Measurements from ENCODE around the gene GOLGA6L10. TPM values are rescaled to one million over a fixed set of nuclear protein-coding genes. Genes with fewer than 3 reads are reported as not detected.
"Not testable (repeated sequence)": the region's sequence is repeated elsewhere in the genome, so short reads cannot be mapped to it uniquely, and the experiment has no call there.

GOLGA6L10 gene
- total RNA-seq, 1 experiment from 2014 or later, result 2.0 TPM

DNA sequence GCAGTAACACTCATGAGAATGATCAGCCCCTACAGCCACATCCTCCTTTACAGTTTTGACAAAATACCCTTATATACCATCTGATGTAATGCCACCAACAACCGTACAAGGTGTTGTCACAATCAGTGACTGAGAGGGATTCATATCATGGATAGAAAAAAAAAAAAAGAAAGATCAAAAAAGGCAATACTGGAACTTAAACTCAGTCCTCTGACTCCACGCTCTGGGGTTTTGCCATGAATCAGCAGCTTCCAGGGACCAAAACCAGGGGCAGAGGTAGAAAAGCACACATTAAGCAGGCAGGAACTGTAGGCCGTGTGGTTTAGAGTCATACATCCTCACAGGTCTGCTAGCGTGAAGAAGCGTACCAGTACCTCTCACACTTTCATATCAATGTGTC lies 1.6 kb downstream of the GOLGA6L10 start:
- H3K79me2 ChIP-seq (ENCODE audit: insufficient read depth, low read length); H2BK5ac ChIP-seq (ENCODE audit: insufficient read length, low read length); H3K56ac ChIP-seq (ENCODE audit: insufficient read length, low read depth, low read length); H3K4me1 Mint-ChIP-seq; DNase-seq; H4K8ac ChIP-seq (replicated peaks; ENCODE audit: insufficient read length, low read depth, low read length); H2BK12ac ChIP-seq (ENCODE audit: insufficient read length, low read depth, low read length); H4K91ac ChIP-seq (ENCODE audit: insufficient read length, low read depth, low read length); H3K23ac ChIP-seq (ENCODE audit: insufficient read length, low read depth, low read length); H2BK120ac ChIP-seq (ENCODE audit: low read depth, low read length, poor library complexity, severe bottlenecking); H3K9ac ChIP-seq (ENCODE audit: extremely low read depth, insufficient read length, low read length); H3K27ac Mint-ChIP-seq; H3K4ac ChIP-seq (ENCODE audit: low read depth, low read length); H3K27me3 Mint-ChIP-seq (ENCODE audit: low read depth); H2BK15ac ChIP-seq (ENCODE audit: low read depth, low read length); H3K9me3 Mint-ChIP-seq; H3K27ac ChIP-seq (ENCODE audit: insufficient read length, low read depth, low read length); H3K18ac ChIP-seq (ENCODE audit: insufficient read length, low read depth, low read length); H3K4me3 Mint-ChIP-seq; H3K14ac ChIP-seq (ENCODE audit: insufficient read depth, low read length); H3K79me1 ChIP-seq (ENCODE audit: insufficient read depth, low read depth, low read length, poor library complexity, severe bottlenecking); H4K5ac ChIP-seq (ENCODE audit: insufficient read length, low read depth, low read length); H2AK5ac ChIP-seq (ENCODE audit: insufficient read length, low read length); H3K9me3 ChIP-seq (ENCODE audit: control insufficient read depth, low read depth, low read length); H3K4me2 ChIP-seq (ENCODE audit: insufficient read depth, insufficient read length, low read length); H2AFZ ChIP-seq (ENCODE audit: low read length); H3K23me2 ChIP-seq (ENCODE audit: insufficient read length, low read depth, low read length, poor library complexity, severe bottlenecking); H3T11ph ChIP-seq (ENCODE audit: low read length); H4K20me1 ChIP-seq (ENCODE audit: control insufficient read depth, insufficient read depth, insufficient read length); H2BK20ac ChIP-seq (ENCODE audit: low read depth, low read length, poor library complexity, severe bottlenecking); H3K4me1 ChIP-seq (ENCODE audit: insufficient read depth, low read length); H3K27me3 ChIP-seq (ENCODE audit: insufficient read depth, low read length); H3K36me3 Mint-ChIP-seq (ENCODE audit: insufficient read depth in 1 of 3, low read depth in 3 of 3): not testable (repeated sequence)
- WGBS (ENCODE audit: extremely low coverage, insufficient read length, low lambda C conversion rate), result no CpG with 5 or more reads among the region's 5 CpGs

DNA sequence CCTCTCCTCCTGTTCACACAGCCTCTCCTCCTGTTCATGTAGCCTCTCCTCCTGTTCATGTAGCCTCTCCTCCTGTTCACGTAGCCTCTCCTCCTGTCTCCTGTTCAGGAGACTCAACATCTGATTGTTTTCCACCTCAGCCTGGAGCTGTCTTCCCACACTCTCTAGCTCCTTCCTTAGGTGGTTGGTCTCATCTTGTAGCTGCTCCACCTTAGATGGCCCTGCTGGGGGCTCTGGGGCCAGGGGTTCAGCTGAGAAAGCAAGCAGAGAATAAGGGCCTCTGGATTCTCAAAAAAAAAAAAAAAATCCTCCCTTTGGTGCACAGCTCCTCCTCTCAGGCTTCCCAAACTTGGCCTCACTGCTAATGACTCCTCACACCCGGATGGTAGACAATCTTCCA lies 4.1 kb downstream of the GOLGA6L10 start:
- H3K27me3 Mint-ChIP-seq (ENCODE audit: low read depth); H2BK20ac ChIP-seq (ENCODE audit: low read depth, low read length, poor library complexity, severe bottlenecking); H3K27me3 ChIP-seq (ENCODE audit: insufficient read depth, low read length); H4K5ac ChIP-seq (ENCODE audit: insufficient read length, low read depth, low read length); H3K23me2 ChIP-seq (ENCODE audit: insufficient read length, low read depth, low read length, poor library complexity, severe bottlenecking); H3K9me3 Mint-ChIP-seq; H3K4me1 Mint-ChIP-seq; DNase-seq; H4K91ac ChIP-seq (ENCODE audit: insufficient read length, low read depth, low read length); H3K56ac ChIP-seq (ENCODE audit: insufficient read length, low read depth, low read length); H3K4ac ChIP-seq (ENCODE audit: low read depth, low read length); H3K79me2 ChIP-seq (ENCODE audit: insufficient read depth, low read length); H3K4me3 Mint-ChIP-seq; H3K4me1 ChIP-seq (ENCODE audit: insufficient read depth, low read length); H2AFZ ChIP-seq (ENCODE audit: low read length); H2BK12ac ChIP-seq (ENCODE audit: insufficient read length, low read depth, low read length); H3K14ac ChIP-seq (ENCODE audit: insufficient read depth, low read length); H2BK120ac ChIP-seq (ENCODE audit: low read depth, low read length, poor library complexity, severe bottlenecking); H2BK5ac ChIP-seq (ENCODE audit: insufficient read length, low read length); H3K9me3 ChIP-seq (ENCODE audit: control insufficient read depth, low read depth, low read length); H3K27ac ChIP-seq (ENCODE audit: insufficient read length, low read depth, low read length); H4K8ac ChIP-seq (replicated peaks; ENCODE audit: insufficient read length, low read depth, low read length); H3K27ac Mint-ChIP-seq; H2BK15ac ChIP-seq (ENCODE audit: low read depth, low read length); H2AK5ac ChIP-seq (ENCODE audit: insufficient read length, low read length); H3K18ac ChIP-seq (ENCODE audit: insufficient read length, low read depth, low read length); H3K36me3 Mint-ChIP-seq (ENCODE audit: insufficient read depth in 1 of 3, low read depth in 3 of 3); H4K20me1 ChIP-seq (ENCODE audit: control insufficient read depth, insufficient read depth, insufficient read length); H3K79me1 ChIP-seq (ENCODE audit: insufficient read depth, low read depth, low read length, poor library complexity, severe bottlenecking); H3K4me2 ChIP-seq (ENCODE audit: insufficient read depth, insufficient read length, low read length); H3K9ac ChIP-seq (ENCODE audit: extremely low read depth, insufficient read length, low read length); H3T11ph ChIP-seq (ENCODE audit: low read length); H3K23ac ChIP-seq (ENCODE audit: insufficient read length, low read depth, low read length): not testable (repeated sequence)
- WGBS (ENCODE audit: extremely low coverage, insufficient read length, low lambda C conversion rate), result no CpG with 5 or more reads among the region's 2 CpGs
